ENCODE results near the gene WDR35. TPM values are rescaled to one million over a fixed set of nuclear protein-coding genes. Genes with fewer than 3 reads are reported as not detected.
A peak's percentile ranks its signal among the peaks of the same experiment; 100 is the strongest.

Gene WDR35
- total RNA-seq, 1 experiment from 2014 or later: 16.7 TPM

DNA sequence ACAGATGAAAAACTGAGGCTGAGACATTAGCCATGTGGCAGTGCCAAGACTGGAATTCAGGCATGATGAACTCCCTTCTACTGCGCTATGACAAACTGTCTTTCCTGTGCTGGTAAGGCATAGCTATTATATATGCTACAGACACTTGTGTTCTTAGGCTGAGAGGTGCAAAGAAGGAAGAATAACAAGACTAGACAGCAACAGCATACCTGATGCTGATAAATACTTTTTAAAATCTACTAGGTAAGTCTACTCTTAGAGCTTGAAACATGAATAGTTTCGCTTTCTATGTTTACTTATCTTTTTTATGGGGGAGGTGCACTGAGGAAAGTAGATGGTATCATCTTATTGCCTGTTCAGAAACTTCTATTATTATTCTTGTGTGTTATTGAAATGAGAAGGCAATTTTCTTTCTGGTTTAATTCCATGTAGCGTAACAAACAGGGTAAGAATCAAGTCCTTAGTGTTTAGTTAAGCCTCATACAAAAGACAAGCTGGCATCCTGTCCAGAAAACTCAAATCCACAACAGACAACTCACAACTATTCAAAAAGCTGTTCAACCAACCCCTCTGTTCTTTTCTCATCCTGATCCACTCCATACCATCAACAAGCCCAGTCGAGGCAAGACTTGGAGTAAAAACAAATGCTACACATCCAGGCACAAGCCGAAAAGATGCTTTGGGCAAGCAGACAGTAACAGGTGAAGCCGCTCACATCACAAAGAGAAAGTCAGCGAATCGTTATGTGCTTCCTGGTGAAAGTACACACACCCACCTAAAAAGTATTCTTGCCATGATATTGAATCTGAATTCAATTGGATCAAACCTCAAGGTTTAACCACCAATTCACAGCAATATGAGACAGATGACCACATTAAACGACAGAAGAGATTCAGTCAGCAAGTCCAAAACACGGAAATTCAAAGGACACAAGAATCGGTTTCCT is 89.6 kb downstream of the WDR35 start:
- H3K27me3 Mint-ChIP-seq (ENCODE audit: low read depth): no peaks in the 10 kb centered on the region
- no peak overlapping the region for H4K5ac ChIP-seq (ENCODE audit: insufficient read length, low read depth, low read length)
- peak overlapping the region in 1 of 3 experiments; percentile 45; a peak in 3 of 7 replicates for H3K27ac Mint-ChIP-seq
- no peaks in the 10 kb centered on the region for H4K20me1 ChIP-seq (ENCODE audit: control insufficient read depth, insufficient read depth, insufficient read length)
- H3K9me3 ChIP-seq (ENCODE audit: control insufficient read depth, low read depth, low read length): no peaks in the 10 kb centered on the region
- no peak overlapping the region for H3K14ac ChIP-seq (ENCODE audit: insufficient read depth, low read length)
- H3K27ac ChIP-seq (ENCODE audit: insufficient read length, low read depth, low read length): no peak overlapping the region
- no peak for TF ChIP-seq CTCF (conservative IDR thresholded peaks at IDR 0.05)
- no peak overlapping the region for H3K18ac ChIP-seq (ENCODE audit: insufficient read length, low read depth, low read length)
- H3K79me1 ChIP-seq (ENCODE audit: insufficient read depth, low read depth, low read length, poor library complexity, severe bottlenecking): peaks cover 6% of the 10 kb centered on the region
- H3K4me1 Mint-ChIP-seq: peaks cover 18 to 19% of the 10 kb centered on the region in 2 experiments
- H3K9me3 Mint-ChIP-seq: no peaks in the 10 kb centered on the region
- H3K23ac ChIP-seq (ENCODE audit: insufficient read length, low read depth, low read length): no peak overlapping the region
- H2BK120ac ChIP-seq (ENCODE audit: low read depth, low read length, poor library complexity, severe bottlenecking): no peak overlapping the region
- H2AFZ ChIP-seq (ENCODE audit: low read length): no peak overlapping the region
- no peaks in the 10 kb centered on the region for H3K27me3 ChIP-seq (ENCODE audit: insufficient read depth, low read length)
- H3K9ac ChIP-seq (ENCODE audit: extremely low read depth, insufficient read length, low read length): peak overlapping the region; percentile 97
- H3K79me2 ChIP-seq (ENCODE audit: insufficient read depth, low read length): peaks cover 5% of the 10 kb centered on the region; the same call in 1 of the 2 replicates
- no peak overlapping the region for H4K8ac ChIP-seq (replicated peaks; ENCODE audit: insufficient read length, low read depth, low read length)
- no peak overlapping the region for H2AK5ac ChIP-seq (ENCODE audit: insufficient read length, low read length)
- no peaks in the 10 kb centered on the region for H3K4me1 ChIP-seq (ENCODE audit: insufficient read depth, low read length)
- H2BK5ac ChIP-seq (ENCODE audit: insufficient read length, low read length): no peak overlapping the region
- H2BK20ac ChIP-seq (ENCODE audit: low read depth, low read length, poor library complexity, severe bottlenecking): no peak overlapping the region
- peaks cover 2% of the 10 kb centered on the region for H3K23me2 ChIP-seq (ENCODE audit: insufficient read length, low read depth, low read length, poor library complexity, severe bottlenecking)
- peak overlapping the region; percentile 61 for H3K4me2 ChIP-seq (ENCODE audit: insufficient read depth, insufficient read length, low read length)
- no peak overlapping the region for H3K4ac ChIP-seq (ENCODE audit: low read depth, low read length)
- no peaks in the 10 kb centered on the region for H3K36me3 Mint-ChIP-seq (ENCODE audit: insufficient read depth in 1 of 3, low read depth in 3 of 3)
- peak overlapping the region; percentile 98 to 99 for H3K4me3 Mint-ChIP-seq
- H3T11ph ChIP-seq (ENCODE audit: low read length): no peak overlapping the region
- no peak for DNase-seq
- H3K56ac ChIP-seq (ENCODE audit: insufficient read length, low read depth, low read length): no peak overlapping the region
- H4K91ac ChIP-seq (ENCODE audit: insufficient read length, low read depth, low read length): no peak overlapping the region
- H2BK12ac ChIP-seq (ENCODE audit: insufficient read length, low read depth, low read length): no peak overlapping the region
- no peak overlapping the region for H2BK15ac ChIP-seq (ENCODE audit: low read depth, low read length)
- no CpG with 5 or more reads among the region's 11 CpGs for WGBS (ENCODE audit: extremely low coverage, insufficient read length, low lambda C conversion rate)

Measured in H9 (cell line).